HCT116 (cell line): ENCODE measurements around the gene TNFRSF6B. TPM values are rescaled to one million over a fixed set of nuclear protein-coding genes. Genes with fewer than 3 reads are reported as not detected.

ENCODE experiments used
- ATAC-seq: fragments of 200-7000 bp; cut with Tn5 transposase; 2 replicates; pipeline ENCODE4 v1.9.1; 2020; ENCODE audit warnings: mild to moderate bottlenecking, moderate library complexity
- Bru-seq: library from RNA; stranded (reverse); fragments of 400-500 nt; gene quantifications from one replicate; lab custom pipeline; 2021; lab: Mats Ljungman, UMichigan
- BruChase-seq, 2 experiments: library from RNA; stranded (reverse); fragments of 400-500 nt; gene quantifications; one replicate each; lab custom pipeline; 2021; lab: Mats Ljungman, UMichigan
- BruUV-seq: library from RNA; stranded (reverse); fragments of 400-500 nt; replicated peaks from 2 replicates; lab custom pipeline; 2021; lab: Mats Ljungman, UMichigan
- CTCF ChIA-PET: fragments of 300-600 bp; sonication (Branson Sonifier 250); formaldehyde crosslinking; loops from one replicate; lab custom pipeline; 2021; ENCODE audit warnings: antibody characterized with exemption; lab: Charles Lee
- POLR2A ChIA-PET: fragments of 300-600, 350-600 bp; sonication (Branson Sonifier 250); formaldehyde crosslinking; loops from one replicate; lab custom pipeline; 2021; ENCODE audit warnings: antibody characterized with exemption; lab: Charles Lee
- RAD21 ChIA-PET, 2 experiments: fragments of 300-600 bp; sonication (Branson Sonifier 250); formaldehyde crosslinking; loops; one replicate each; lab custom pipeline; 2023; ENCODE audit warnings: low total read pairs in 2 of 2; ENCODE audit not compliant: uncharacterized antibody in 2 of 2, unreplicated experiment in 2 of 2, low non-redundant PET in 1 of 2; lab: Charles Lee
- DNase-seq: peaks from one replicate; pipeline ENCODE4 v3.0.0-alpha.2; 2010; ENCODE audit warnings: low read depth, low spot score
- H2AFZ ChIP-seq: fragments of 200-600 bp; shearing (Covaris generic), sonication (generic); 2 replicates; pipeline ENCODE4 v1.6.1; 2017; ENCODE audit warnings: low read depth, mixed run types, mixed read lengths, antibody characterized with exemption, low read length; ENCODE audit not compliant: poor library complexity, severe bottlenecking
- H3K27ac ChIP-seq: 2 replicates; pipeline ENCODE4 v1.5.1; 2012; ENCODE audit warnings: low read depth, low read length
- H3K27me3 ChIP-seq: fragments of 200-600 bp; sonication (generic); 2 replicates; pipeline ENCODE4 v1.6.1; 2016; ENCODE audit warnings: mixed run types, low read length, mixed read lengths; ENCODE audit not compliant: insufficient read depth
- H3K36me3 ChIP-seq, 2 experiments: fragments of 200-500 bp in 1 of 2; fragments of 200-600 bp in 1 of 2; sonication (Bioruptor generic) in 1 of 2; sonication (generic) in 1 of 2; 2 replicates each; pipeline versions ENCODE4 v1.5.1 to v1.6.1; 2014 to 2016; ENCODE audit warnings: low read length in 2 of 2, inconsistent platforms in 1 of 2, mixed read lengths in 1 of 2, mixed run types in 1 of 2; ENCODE audit not compliant: insufficient read depth in 2 of 2, control insufficient read depth in 1 of 2
- H3K4me1 ChIP-seq, 2 experiments: fragments of 200-600 bp in 1 of 2; sonication (generic) in 1 of 2; 2 replicates each; pipeline versions ENCODE4 v1.5.1 to v1.6.1; 2012 to 2017; ENCODE audit warnings: low read length in 2 of 2, inconsistent platforms in 1 of 2, mild to moderate bottlenecking in 1 of 2, mixed read lengths in 1 of 2, mixed run types in 1 of 2, moderate library complexity in 1 of 2; ENCODE audit not compliant: insufficient read depth in 2 of 2, control insufficient read depth in 1 of 2
- H3K4me2 ChIP-seq: fragments of 200-600 bp; sonication (generic); 2 replicates; pipeline ENCODE4 v1.6.1; 2017; ENCODE audit warnings: mixed run types, low read length, mixed read lengths
- H3K4me3 ChIP-seq, 2 experiments: fragments of 200-600 bp in 1 of 2; sonication (generic) in 1 of 2; replicated peaks in 1 of 2; 2 replicates each; pipeline ENCODE4 v1.5.1; 2011 to 2016; ENCODE audit warnings: low read length in 2 of 2, control low read depth in 1 of 2, low read depth in 1 of 2, mild to moderate bottlenecking in 1 of 2, mixed read lengths in 1 of 2, mixed run types in 1 of 2
- H3K79me2 ChIP-seq: fragments of 200-600 bp; sonication (generic); 2 replicates; pipeline ENCODE4 v1.6.1; 2017; ENCODE audit warnings: mild to moderate bottlenecking, mixed run types, low read length, moderate library complexity, mixed read lengths; ENCODE audit not compliant: insufficient read depth
- H3K9ac ChIP-seq: fragments of 200-600 bp; sonication (generic); 2 replicates; pipeline ENCODE4 v1.6.1; 2016; ENCODE audit warnings: low read length, mixed read lengths
- H3K9me2 ChIP-seq: fragments of 200-600 bp; sonication (generic), shearing (Covaris generic); 2 replicates; pipeline ENCODE4 v1.6.1; 2017; ENCODE audit warnings: mixed run types, mild to moderate bottlenecking, moderate library complexity; ENCODE audit not compliant: insufficient read depth
- H3K9me3 ChIP-seq, 2 experiments: fragments of 200-500 bp in 1 of 2; fragments of 200-600 bp in 1 of 2; sonication (Bioruptor generic) in 1 of 2; sonication (generic) in 1 of 2; 2 replicates each; pipeline ENCODE4 v1.6.1; 2014 to 2017; ENCODE audit warnings: low read length in 2 of 2, mixed read lengths in 2 of 2, inconsistent platforms in 1 of 2, low read depth in 1 of 2, mild to moderate bottlenecking in 1 of 2, mixed run types in 1 of 2, moderate library complexity in 1 of 2; ENCODE audit not compliant: control insufficient read depth in 1 of 2, insufficient read depth in 1 of 2
- H4K20me1 ChIP-seq: fragments of 200-600 bp; sonication (generic), shearing (Covaris generic); 2 replicates; pipeline ENCODE4 v1.6.1; 2017; ENCODE audit warnings: mixed run types, mild to moderate bottlenecking, moderate library complexity; ENCODE audit not compliant: insufficient read depth
- EGR1 ChIP-seq: IDR thresholded peaks from 2 replicates; pipeline ENCODE4 v1.6.1; 2012; ENCODE audit warnings: low read depth
- POLR2A ChIP-seq: IDR thresholded peaks from 2 replicates; pipeline ENCODE4 v1.7.0; 2011; ENCODE audit warnings: borderline replicate concordance; ENCODE audit not compliant: insufficient read depth, insufficient read length; ENCODE audit errors: extremely low read depth
- POLR2AphosphoS5 ChIP-seq: IDR thresholded peaks from 2 replicates; pipeline ENCODE4 v1.6.1; 2011; ENCODE audit warnings: mild to moderate bottlenecking, low read depth, low read length, moderate library complexity
- SIN3A ChIP-seq: IDR thresholded peaks from 2 replicates; pipeline ENCODE4 v1.6.1; 2012; ENCODE audit warnings: low read depth
- SP1 ChIP-seq: IDR thresholded peaks from 2 replicates; pipeline ENCODE4 v1.6.1; 2012; ENCODE audit warnings: low read depth
- YY1 ChIP-seq: IDR thresholded peaks from 2 replicates; pipeline ENCODE4 v1.6.1; 2011; ENCODE audit warnings: low read length, low read depth, moderate library complexity, mild to moderate bottlenecking; ENCODE audit not compliant: insufficient replicate concordance; ENCODE audit errors: extremely low read depth
- intact Hi-C: fragments of 100-400 bp; cut with micrococcal nuclease; formaldehyde crosslinking; loops from 2 replicates; pipeline ENCODE4 v1.10.0; 2022
- long read RNA-seq: library from polyadenylated mRNA; unstranded; transcript quantifications from one replicate; pipeline ENCODE4 v2.0.0, GENCODE V29; 2021; ENCODE audit not compliant: unreplicated experiment
- polyA plus RNA-seq: library from polyadenylated mRNA; unstranded; fragments of >200 nt; gene quantifications from 2 replicates; pipeline ENCODE4 v1.2.1, GENCODE V29; 2012; ENCODE audit warnings: missing spikeins
- total RNA-seq: library from RNA; stranded (reverse); gene quantifications from one replicate; pipeline ENCODE4 v1.2.1, GENCODE V29; 2021; ENCODE audit not compliant: unreplicated experiment
- TF ChIP-seq, protein P1 (sequence below): IDR thresholded peaks from 2 replicates; pipeline ENCODE4 v1.6.1; 2012

Gene TNFRSF6B, protein sequence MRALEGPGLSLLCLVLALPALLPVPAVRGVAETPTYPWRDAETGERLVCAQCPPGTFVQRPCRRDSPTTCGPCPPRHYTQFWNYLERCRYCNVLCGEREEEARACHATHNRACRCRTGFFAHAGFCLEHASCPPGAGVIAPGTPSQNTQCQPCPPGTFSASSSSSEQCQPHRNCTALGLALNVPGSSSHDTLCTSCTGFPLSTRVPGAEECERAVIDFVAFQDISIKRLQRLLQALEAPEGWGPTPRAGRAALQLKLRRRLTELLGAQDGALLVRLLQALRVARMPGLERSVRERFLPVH
- total RNA-seq (147 TPM), Bru-seq, nascent RNA (percentile 95 among the genes with signal in this experiment), BruChase-seq, experiment 1, labeled RNA remaining after a 6-hour chase (percentile 98 among the genes with signal in this experiment), BruChase-seq, experiment 2, labeled RNA remaining after a 2-hour chase (percentile 96 among the genes with signal in this experiment)
- polyA plus RNA-seq: 342 and 380 TPM in 2 replicates
- long read RNA-seq, transcript TNFRSF6B-201 (3 exons, 1,141 nt): major isoform, 364 of 472 reads
- long read RNA-seq, partial matches to known transcripts: 0 of 472 reads
- long read RNA-seq, other reads (novel, unspliced or antisense): 108 of 472 reads

DNA sequence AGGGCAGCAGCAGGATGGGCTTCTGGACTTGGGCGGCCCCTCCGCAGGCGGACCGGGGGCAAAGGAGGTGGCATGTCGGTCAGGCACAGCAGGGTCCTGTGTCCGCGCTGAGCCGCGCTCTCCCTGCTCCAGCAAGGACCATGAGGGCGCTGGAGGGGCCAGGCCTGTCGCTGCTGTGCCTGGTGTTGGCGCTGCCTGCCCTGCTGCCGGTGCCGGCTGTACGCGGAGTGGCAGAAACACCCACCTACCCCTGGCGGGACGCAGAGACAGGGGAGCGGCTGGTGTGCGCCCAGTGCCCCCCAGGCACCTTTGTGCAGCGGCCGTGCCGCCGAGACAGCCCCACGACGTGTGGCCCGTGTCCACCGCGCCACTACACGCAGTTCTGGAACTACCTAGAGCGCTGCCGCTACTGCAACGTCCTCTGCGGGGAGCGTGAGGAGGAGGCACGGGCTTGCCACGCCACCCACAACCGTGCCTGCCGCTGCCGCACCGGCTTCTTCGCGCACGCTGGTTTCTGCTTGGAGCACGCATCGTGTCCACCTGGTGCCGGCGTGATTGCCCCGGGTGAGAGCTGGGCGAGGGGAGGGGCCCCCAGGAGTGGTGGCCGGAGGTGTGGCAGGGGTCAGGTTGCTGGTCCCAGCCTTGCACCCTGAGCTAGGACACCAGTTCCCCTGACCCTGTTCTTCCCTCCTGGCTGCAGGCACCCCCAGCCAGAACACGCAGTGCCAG is at the start of gene TNFRSF6B:
Gene TNFRSF6B, plus strand, starts transcription at position 25 of the 729 bp plus-strand sequence. Its CDS starts 116 bp downstream, at position 141.
- DNase-seq (no peak), ATAC-seq (peak; percentile 33)
- Histone ChIP-seq H3K4me2 (peak within 1 kb of the TSS; percentile 78), H3K4me1 (peaks cover 35 to 66% of the 10 kb centered on the region in 2 experiments), H2AFZ (no peak within 1 kb of the TSS), H4K20me1 (no peaks in the 10 kb centered on the region), H3K4me3 (peak within 1 kb of the TSS; percentile 58 to 69), H3K9me2 (no peaks in the 10 kb centered on the region), H3K27ac (peak within 1 kb of the TSS; percentile 91), H3K36me3 (peaks cover 0 to 8% of the 10 kb centered on the region in 2 experiments; a peak in 1 of 4 replicates), H3K9ac (peak within 1 kb of the TSS; percentile 71), H3K79me2 (peaks cover 10% of the 10 kb centered on the region; the same call in 1 of the 2 replicates), H3K9me3 (no peaks in the 10 kb centered on the region), H3K27me3 (no peaks in the 10 kb centered on the region)
- ChIA-PET RAD21 (no interaction called here), CTCF (interaction anchor here (0.8 to 1.2 kb wide), 2 partner anchors 55 to 159 kb away, joined by 3 to 4 read pairs; no protein-coding TSS in a partner anchor), POLR2A (interaction anchor here (1.5 to 3.1 kb wide), 3 partner anchors 14 to 159 kb away, joined by 4 to 28 read pairs (median 12); no protein-coding TSS in a partner anchor)
- TF ChIP-seq SIN3A (no peak), EGR1 (no peak), YY1 (peak; percentile 27), POLR2A (peak; percentile 28), SP1 (no peak), POLR2AphosphoS5 (peak; percentile 89)
- TF ChIP-seq, protein P1, sequence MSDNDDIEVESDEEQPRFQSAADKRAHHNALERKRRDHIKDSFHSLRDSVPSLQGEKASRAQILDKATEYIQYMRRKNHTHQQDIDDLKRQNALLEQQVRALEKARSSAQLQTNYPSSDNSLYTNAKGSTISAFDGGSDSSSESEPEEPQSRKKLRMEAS: no peak
- intact Hi-C loops: loop anchor here (2.0 to 5.0 kb wide), 5 partner anchors 14 to 261 kb away; partner anchors contain the start of genes PTK6, STMN3 and UCKL1
- BruUV-seq: TSS peak; percentile 80
